H7 (cell line): ENCODE data around the gene PWWP2B. TPM values are rescaled to one million over a fixed set of nuclear protein-coding genes. Genes with fewer than 3 reads are reported as not detected.
"Not testable (repeated sequence)": the region's sequence is repeated elsewhere in the genome, so short reads cannot be mapped to it uniquely, and the experiment has no call there.

Experiments
- DNase-seq: peaks from one replicate; pipeline ENCODE4 v3.0.0; 2012
- H3K27me3 ChIP-seq: 2 replicates; pipeline ENCODE4 v1.6.0; 2011; ENCODE audit warnings: mild to moderate bottlenecking, low read length; ENCODE audit not compliant: control insufficient read depth, insufficient read depth
- H3K36me3 ChIP-seq: replicated peaks from 2 replicates; pipeline ENCODE4 v1.5.1; 2011; ENCODE audit warnings: low read length; ENCODE audit not compliant: control insufficient read depth, insufficient read depth
- H3K4me3 ChIP-seq: 2 replicates; pipeline ENCODE4 v1.5.1; 2011; ENCODE audit warnings: low read depth, mild to moderate bottlenecking, control low read depth, low read length, moderate library complexity; ENCODE audit not compliant: insufficient read depth
- total RNA-seq: library from RNA; depleted of rRNA; stranded (reverse); fragments of >200 nt; shearing (Covaris generic); gene quantifications from 2 replicates; pipeline ENCODE4 v1.2.3, GENCODE V29; 2014; rRNA removed

The PWWP2B gene
- total RNA-seq, result 14.3 and 15.3 TPM in 2 replicates

GRCh38 chr10:132397036-132397541 is at the start of gene PWWP2B:
Gene PWWP2B (plus strand): TSS chr10:132397200. CDS start chr10:132397227, 27 bp downstream.
- peak; percentile 85 for DNase-seq
- Histone ChIP-seq H3K27me3 (peaks cover 5% of the 10 kb centered on the region), H3K4me3 (peak within 1 kb of the TSS; percentile 61), H3K36me3 (no peaks in the 10 kb centered on the region)

- peak; percentile 52 for DNase-seq
- H3K4me3 ChIP-seq, result no peak overlapping the region
- no peaks in the 10 kb centered on the region for H3K36me3 ChIP-seq
- no peaks in the 10 kb centered on the region for H3K27me3 ChIP-seq
Observed at GRCh38 chr10:132347211-132347930, 49.6 kb upstream of the PWWP2B start.

GRCh38 chr10:132347931-132348267 is 49.1 kb upstream of the PWWP2B start:
- no peaks in the 10 kb centered on the region for H3K36me3 ChIP-seq
- H3K4me3 ChIP-seq, result no peak overlapping the region
- H3K27me3 ChIP-seq, result no peaks in the 10 kb centered on the region
- DNase-seq, result no peak

- H3K4me3 ChIP-seq, result no peak overlapping the region
- H3K27me3 ChIP-seq, result no peaks in the 10 kb centered on the region
- DNase-seq, result no peak
- H3K36me3 ChIP-seq, result no peaks in the 10 kb centered on the region
Observed at GRCh38 chr10:132349766-132350165, 47.2 kb upstream of the PWWP2B start.

GRCh38 chr10:132350391-132350790 is 46.6 kb upstream of the PWWP2B start:
- Histone ChIP-seq H3K4me3 (no peak overlapping the region), H3K27me3 (no peaks in the 10 kb centered on the region), H3K36me3 (no peaks in the 10 kb centered on the region)
- peak; percentile 41 for DNase-seq

- Histone ChIP-seq H3K4me3 (no peak overlapping the region), H3K27me3 (no peaks in the 10 kb centered on the region), H3K36me3 (no peaks in the 10 kb centered on the region)
- peak; percentile 56 for DNase-seq
Observed at GRCh38 chr10:132350946-132351345, 46.1 kb upstream of the PWWP2B start.

GRCh38 chr10:132351611-132352010 is 45.4 kb upstream of the PWWP2B start:
- no peak overlapping the region for H3K4me3 ChIP-seq
- peak; percentile 76 for DNase-seq
- no peaks in the 10 kb centered on the region for H3K27me3 ChIP-seq
- H3K36me3 ChIP-seq, result no peaks in the 10 kb centered on the region

- H3K36me3 ChIP-seq, H3K4me3 ChIP-seq, H3K27me3 ChIP-seq: not testable (repeated sequence)
- peak; percentile 96 for DNase-seq
Observed at GRCh38 chr10:132352462-132353308, 44.3 kb upstream of the PWWP2B start.

GRCh38 chr10:132353456-132354355 is 43.3 kb upstream of the PWWP2B start:
- Histone ChIP-seq H3K4me3 (no peak overlapping the region), H3K36me3 (no peaks in the 10 kb centered on the region), H3K27me3 (no peaks in the 10 kb centered on the region)
- DNase-seq, result peak; percentile 47

- H3K36me3 ChIP-seq, result no peaks in the 10 kb centered on the region
- H3K27me3 ChIP-seq, result no peaks in the 10 kb centered on the region
- no peak overlapping the region for H3K4me3 ChIP-seq
- DNase-seq, result peak; percentile 70
Observed at GRCh38 chr10:132354356-132355094, 42.5 kb upstream of the PWWP2B start.

GRCh38 chr10:132355297-132355696 is 41.7 kb upstream of the PWWP2B start:
- no peak for DNase-seq
- H3K27me3 ChIP-seq, result no peaks in the 10 kb centered on the region
- no peak overlapping the region for H3K4me3 ChIP-seq
- no peaks in the 10 kb centered on the region for H3K36me3 ChIP-seq

GRCh38 chr10:132355754-132356153 is 41.2 kb upstream of the PWWP2B start:
- Histone ChIP-seq H3K27me3 (no peaks in the 10 kb centered on the region), H3K36me3 (no peaks in the 10 kb centered on the region), H3K4me3 (no peak overlapping the region)
- DNase-seq, result no peak

GRCh38 chr10:132356621-132357195 is 40.3 kb upstream of the PWWP2B start:
- no peak for DNase-seq
- Histone ChIP-seq H3K27me3 (no peaks in the 10 kb centered on the region), H3K36me3 (no peaks in the 10 kb centered on the region), H3K4me3 (no peak overlapping the region)
